IMR-90 (cell line): ENCODE data around the gene SHROOM3. TPM values are rescaled to one million over a fixed set of nuclear protein-coding genes. Genes with fewer than 3 reads are reported as not detected.

Experiments used
- ATAC-seq: fragments of 200-7000 bp; cut with Tn5 transposase; 2 replicates; pipeline ENCODE4 v1.9.1; 2020; ENCODE audit warnings: low read depth, mild to moderate bottlenecking, moderate library complexity
- BruUV-seq: library from RNA; stranded (reverse); fragments of 400-500 nt; replicated peaks from 2 replicates; lab custom pipeline; 2021; lab: Mats Ljungman, UMichigan
- CTCF ChIA-PET: fragments of 300-600 bp; formaldehyde crosslinking; extraction: SDS; loops from one replicate; lab custom pipeline; 2021; ENCODE audit warnings: antibody characterized with exemption; lab: Yijun Ruan, JAX
- POLR2A ChIA-PET: fragments of 300-600 bp; sonication (Branson Sonifier 250); formaldehyde crosslinking; loops from one replicate; lab custom pipeline; 2022; ENCODE audit warnings: antibody characterized with exemption; ENCODE audit not compliant: unreplicated experiment; lab: Charles Lee
- DNase-seq: peaks from one replicate; pipeline ENCODE4 v3.0.0; 2013
- H2AFZ ChIP-seq: replicated peaks from 2 replicates; pipeline ENCODE3; 2013; ENCODE audit warnings: low read length, mild to moderate bottlenecking; ENCODE audit not compliant: poor library complexity
- H2AK5ac ChIP-seq: 2 replicates; pipeline ENCODE4 v1.6.1; 2013; ENCODE audit warnings: low read depth, low read length, inconsistent platforms
- H2AK9ac ChIP-seq: replicated peaks from 2 replicates; pipeline ENCODE3; 2013; ENCODE audit warnings: mild to moderate bottlenecking, low read depth, low read length, moderate library complexity; ENCODE audit not compliant: poor library complexity
- H2BK120ac ChIP-seq: 2 replicates; pipeline ENCODE4 v1.6.1; 2013; ENCODE audit warnings: low read depth, low read length, inconsistent platforms
- H2BK15ac ChIP-seq: 3 replicates; pipeline ENCODE4 v1.6.1; 2013; ENCODE audit warnings: low read depth, low read length, inconsistent platforms
- H2BK20ac ChIP-seq: 2 replicates; pipeline ENCODE4 v1.6.1; 2013; ENCODE audit warnings: low read depth, mild to moderate bottlenecking, inconsistent platforms, low read length, moderate library complexity
- H2BK5ac ChIP-seq: 2 replicates; pipeline ENCODE4 v1.6.1; 2013; ENCODE audit warnings: mild to moderate bottlenecking, low read depth, low read length, inconsistent platforms; ENCODE audit not compliant: poor library complexity, severe bottlenecking
- H3K14ac ChIP-seq: replicated peaks from 2 replicates; pipeline ENCODE4 v1.6.1; 2013; ENCODE audit warnings: low read depth, low read length, inconsistent platforms
- H3K18ac ChIP-seq: 2 replicates; pipeline ENCODE4 v1.6.1; 2013; ENCODE audit warnings: low read depth, low read length, control low read depth
- H3K23ac ChIP-seq: 2 replicates; pipeline ENCODE4 v1.6.1; 2013; ENCODE audit warnings: low read depth, low read length, inconsistent platforms
- H3K27ac ChIP-seq: 2 replicates; pipeline ENCODE4 v1.5.1; 2013; ENCODE audit warnings: mild to moderate bottlenecking, control low read depth, low read length; ENCODE audit not compliant: insufficient read depth
- H3K27me3 ChIP-seq: 2 replicates; pipeline ENCODE4 v1.6.1; 2013; ENCODE audit warnings: low read length; ENCODE audit not compliant: control insufficient read depth, insufficient read depth
- H3K36me3 ChIP-seq: 2 replicates; pipeline ENCODE4 v1.6.1; 2013; ENCODE audit warnings: low read length, mixed read lengths; ENCODE audit not compliant: control insufficient read depth, insufficient read depth
- H3K4ac ChIP-seq: 2 replicates; pipeline ENCODE4 v1.6.1; 2013; ENCODE audit warnings: low read depth, low read length, inconsistent platforms
- H3K4me1 ChIP-seq: 2 replicates; pipeline ENCODE4 v1.6.1; 2013; ENCODE audit warnings: low read length, mixed read lengths; ENCODE audit not compliant: control insufficient read depth, insufficient read depth
- H3K4me2 ChIP-seq: 2 replicates; pipeline ENCODE4 v1.6.1; 2013; ENCODE audit warnings: low read depth, mild to moderate bottlenecking, control low read depth, low read length, moderate library complexity
- H3K4me3 ChIP-seq: 2 replicates; pipeline ENCODE4 v1.5.1; 2013; ENCODE audit warnings: low read depth, mild to moderate bottlenecking, control low read depth, low read length, moderate library complexity; ENCODE audit not compliant: insufficient read depth
- H3K56ac ChIP-seq: 2 replicates; pipeline ENCODE4 v1.6.1; 2013; ENCODE audit warnings: low read length, inconsistent platforms; ENCODE audit not compliant: insufficient read depth; ENCODE audit errors: extremely low read depth
- H3K79me1 ChIP-seq, 2 experiments: 2 replicates each; pipeline ENCODE4 v1.6.1; 2013; ENCODE audit warnings: low read length in 2 of 2, inconsistent platforms in 1 of 2, low read depth in 1 of 2
- H3K9ac ChIP-seq: 2 replicates; pipeline ENCODE4 v1.6.1; 2013; ENCODE audit warnings: low read depth, low read length, control low read depth
- H3K9me1 ChIP-seq: 2 replicates; pipeline ENCODE4 v1.6.1; 2013; ENCODE audit warnings: low read length, inconsistent platforms; ENCODE audit not compliant: insufficient read depth
- H3K9me3 ChIP-seq: 2 replicates; pipeline ENCODE4 v1.6.1; 2013; ENCODE audit warnings: low read length; ENCODE audit not compliant: control insufficient read depth, insufficient read depth
- H4K20me1 ChIP-seq: 2 replicates; pipeline ENCODE4 v1.6.1; 2013; ENCODE audit warnings: low read length, inconsistent platforms; ENCODE audit not compliant: insufficient read depth
- H4K5ac ChIP-seq: 2 replicates; pipeline ENCODE4 v1.6.1; 2013; ENCODE audit warnings: mild to moderate bottlenecking, low read depth, low read length, control low read depth
- H4K8ac ChIP-seq, 2 experiments: 2 replicates each; pipeline ENCODE4 v1.6.1; 2013; ENCODE audit warnings: low read depth in 2 of 2, low read length in 2 of 2, control low read depth in 1 of 2, inconsistent platforms in 1 of 2
- H4K91ac ChIP-seq: 2 replicates; pipeline ENCODE4 v1.6.1; 2013; ENCODE audit warnings: low read depth, low read length, inconsistent platforms; ENCODE audit not compliant: insufficient read depth
- BHLHE40 ChIP-seq: fragments of 150-350 bp; IDR thresholded peaks from 2 replicates; pipeline ENCODE4 v1.6.1; 2016; ENCODE audit warnings: mild to moderate bottlenecking, low read depth, low read length
- ELK1 ChIP-seq: fragments of 150-350 bp; IDR thresholded peaks from 2 replicates; pipeline ENCODE4 v1.6.1; 2016; ENCODE audit warnings: low read depth, mild to moderate bottlenecking, low read length, moderate library complexity, borderline replicate concordance
- FOS ChIP-seq: fragments of 150-350 bp; IDR thresholded peaks from 2 replicates; pipeline ENCODE4 v1.6.1; 2016; ENCODE audit warnings: low read depth, low read length
- MAFK ChIP-seq: IDR thresholded peaks from 2 replicates; pipeline ENCODE4 v1.6.1; 2012; ENCODE audit warnings: low read depth, low read length, improper control_type of control experiment
- MAZ ChIP-seq: IDR thresholded peaks from 2 replicates; pipeline ENCODE4 v1.6.1; 2012; ENCODE audit warnings: low read depth, mild to moderate bottlenecking, low read length, improper control_type of control experiment, moderate library complexity, borderline replicate concordance
- MXI1 ChIP-seq: IDR thresholded peaks from 2 replicates; pipeline ENCODE4 v1.6.1; 2012; ENCODE audit warnings: low read depth, mild to moderate bottlenecking, low read length, moderate library complexity, borderline replicate concordance
- POLR2A ChIP-seq: IDR thresholded peaks from 2 replicates; pipeline ENCODE4 v1.6.1; 2012; ENCODE audit warnings: mild to moderate bottlenecking, low read depth, low read length
- RAD21 ChIP-seq: IDR thresholded peaks from 2 replicates; pipeline ENCODE4 v1.6.1; 2012; ENCODE audit warnings: low read length, improper control_type of control experiment
- RFX5 ChIP-seq: IDR thresholded peaks from 2 replicates; pipeline ENCODE4 v1.8.0; 2012; ENCODE audit warnings: low read depth, mild to moderate bottlenecking, low read length, moderate library complexity
- WGBS, 2 experiments: methylation state at CpG; one replicate each; pipeline versions ENCODE4 v1.1.5 to v1.1.7; 2013; ENCODE audit warnings: missing lambda C conversion rate in 2 of 2; ENCODE audit not compliant: insufficient read length in 1 of 2; ENCODE audit errors: extremely low coverage in 2 of 2; 5-methylcytosine and 5-hydroxymethylcytosine counted together
- dilution Hi-C: fragments of 300-500 bp; cut with HindIII; formaldehyde crosslinking; loops from one replicate; pipeline ENCODE4 v1.14.3; 2018; ENCODE audit warnings: low sequenced_read_pairs; ENCODE audit not compliant: unreplicated experiment
- in situ Hi-C: fragments of 300-500 bp; cut with MboI; formaldehyde crosslinking; loops from 3 replicates; pipeline ENCODE4 v1.14.3; 2019; ENCODE audit warnings: low sequenced_read_pairs, inconsistent platforms, mixed read lengths
- intact Hi-C: fragments of 100-400 bp; cut with micrococcal nuclease; formaldehyde crosslinking; loops from 2 replicates; pipeline ENCODE4 v1.10.0; 2022
- polyA plus RNA-seq, 3 experiments: library from polyadenylated mRNA; depleted of rRNA; stranded (reverse); fragments of >200 nt; gene quantifications; 2 replicates each; pipeline ENCODE4 v1.2.3, GENCODE V29; 2012; ENCODE audit warnings: low replicate concordance in 1 of 3
- total RNA-seq: library from RNA; depleted of rRNA; stranded (reverse); fragments of >200 nt; gene quantifications from 2 replicates; pipeline ENCODE4 v1.2.3, GENCODE V29; 2012
- TF ChIP-seq, protein P1 (sequence below): conservative IDR thresholded peaks from 2 replicates; pipeline ENCODE4 v1.5.1; 2012; ENCODE audit warnings: mild to moderate bottlenecking, low read depth, low read length, improper control_type of control experiment

SHROOM3 gene
- total and polyA plus RNA-seq, 2 of the 4 experiments (the other 2 are of a cell fraction): 10.8 to 19.5 TPM

GRCh38 chr4:76737180-76737579 lies 302.2 kb downstream of the SHROOM3 start:
- Histone ChIP-seq H2BK15ac (peak overlapping the region; percentile 71; the same call in 2 of the 3 replicates), H2BK120ac (peak overlapping the region; percentile 96), H3K36me3 (peaks cover 21% of the 10 kb centered on the region), H4K5ac (peak overlapping the region; percentile 94; the same call in 1 of the 2 replicates), H2AK5ac (peak overlapping the region; percentile 95), H4K8ac (peak overlapping the region; percentile 75 to 93), H3K9me1 (peaks cover 35% of the 10 kb centered on the region), H3K4ac (peak overlapping the region; percentile 98), H3K18ac (peak overlapping the region; percentile 95; the same call in 1 of the 2 replicates), H3K4me3 (no peak overlapping the region), H3K4me2 (peak overlapping the region; percentile 64; the same call in 1 of the 2 replicates), H3K27ac (peak overlapping the region; percentile 93), H3K27me3 (no peaks in the 10 kb centered on the region), H2BK20ac (peak overlapping the region; percentile 97), H4K91ac (peak overlapping the region; percentile 92), H2BK5ac (peak overlapping the region; percentile 95), H3K23ac (peak overlapping the region; percentile 93), H2AK9ac (no peak overlapping the region), H2AFZ (no peak overlapping the region), H4K20me1 (no peaks in the 10 kb centered on the region), H3K14ac (peak overlapping the region; percentile 93), H3K56ac (peak overlapping the region; percentile 98; the same call in 1 of the 2 replicates), H3K79me1 (peaks cover 32 to 54% of the 10 kb centered on the region in 2 experiments), H3K9ac (peak overlapping the region; percentile 71; the same call in 1 of the 2 replicates), H3K4me1 (peaks cover 38% of the 10 kb centered on the region), H3K9me3 (no peaks in the 10 kb centered on the region)
- dilution Hi-C loops: no loop called here
- intact Hi-C loops: loop anchor here (5.0 kb wide), 2 partner anchors 45 to 125 kb away; no protein-coding TSS in a partner anchor
- ATAC-seq: no peak
- CTCF ChIA-PET: no interaction called here
- DNase-seq: peak; percentile 70
- no peak for TF ChIP-seq BHLHE40
- TF ChIP-seq MAZ: no peak
- no peak for TF ChIP-seq FOS
- TF ChIP-seq, protein P1, sequence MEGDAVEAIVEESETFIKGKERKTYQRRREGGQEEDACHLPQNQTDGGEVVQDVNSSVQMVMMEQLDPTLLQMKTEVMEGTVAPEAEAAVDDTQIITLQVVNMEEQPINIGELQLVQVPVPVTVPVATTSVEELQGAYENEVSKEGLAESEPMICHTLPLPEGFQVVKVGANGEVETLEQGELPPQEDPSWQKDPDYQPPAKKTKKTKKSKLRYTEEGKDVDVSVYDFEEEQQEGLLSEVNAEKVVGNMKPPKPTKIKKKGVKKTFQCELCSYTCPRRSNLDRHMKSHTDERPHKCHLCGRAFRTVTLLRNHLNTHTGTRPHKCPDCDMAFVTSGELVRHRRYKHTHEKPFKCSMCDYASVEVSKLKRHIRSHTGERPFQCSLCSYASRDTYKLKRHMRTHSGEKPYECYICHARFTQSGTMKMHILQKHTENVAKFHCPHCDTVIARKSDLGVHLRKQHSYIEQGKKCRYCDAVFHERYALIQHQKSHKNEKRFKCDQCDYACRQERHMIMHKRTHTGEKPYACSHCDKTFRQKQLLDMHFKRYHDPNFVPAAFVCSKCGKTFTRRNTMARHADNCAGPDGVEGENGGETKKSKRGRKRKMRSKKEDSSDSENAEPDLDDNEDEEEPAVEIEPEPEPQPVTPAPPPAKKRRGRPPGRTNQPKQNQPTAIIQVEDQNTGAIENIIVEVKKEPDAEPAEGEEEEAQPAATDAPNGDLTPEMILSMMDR: no peak
- TF ChIP-seq ELK1: no peak
- no peak for TF ChIP-seq POLR2A
- TF ChIP-seq MAFK: no peak
- TF ChIP-seq MXI1: no peak
- TF ChIP-seq RAD21: no peak
- no peak for TF ChIP-seq RFX5
- POLR2A ChIA-PET: interaction anchor here (1.1 kb wide), 1 partner anchor 16 kb away, joined by 3 read pairs; no protein-coding TSS in a partner anchor
- BruUV-seq: no TSS peak
- in situ Hi-C loops: no loop called here
- WGBS, 2 experiments: no CpG with 5 or more reads among the region's 2 CpGs
